Endothelial cell of umbilical vein (primary cell): ENCODE measurements around the gene THSD4. TPM values are rescaled to one million over a fixed set of nuclear protein-coding genes. Genes with fewer than 3 reads are reported as not detected.

Experiments used
- BruUV-seq: library from RNA; stranded (reverse); fragments of 400-500 nt; replicated peaks from 2 replicates; lab custom pipeline; 2021; lab: Mats Ljungman, UMichigan
- CTCF ChIA-PET: fragments of 300-600, 350-600 bp; sonication (Branson Sonifier 250); formaldehyde crosslinking; loops from one replicate; lab custom pipeline; 2021; ENCODE audit warnings: antibody characterized with exemption, inconsistent platforms; lab: Charles Lee
- POLR2A ChIA-PET: fragments of 300-600, 350-600 bp; sonication (Branson Sonifier 250); formaldehyde crosslinking; loops from one replicate; lab custom pipeline; 2021; ENCODE audit warnings: antibody characterized with exemption, inconsistent platforms; lab: Charles Lee
- DNase-seq: peaks from one replicate; pipeline ENCODE4 v3.0.0-alpha.2; 2011; ENCODE audit warnings: low read depth, low spot score
- FAIRE-seq: peaks from 2 replicates; lab custom pipeline; 2011; peaks lifted over from hg19 to GRCh38; lab: Jason Lieb, UNC
- H2AFZ ChIP-seq: 2 replicates; pipeline ENCODE4 v1.6.0; 2012; ENCODE audit warnings: low read depth, low read length, control low read depth, inconsistent platforms
- H3K27ac ChIP-seq: 2 replicates; pipeline ENCODE4 v1.5.1; 2011; ENCODE audit warnings: low read depth, mild to moderate bottlenecking, control low read depth, low read length, moderate library complexity; ENCODE audit not compliant: insufficient read depth
- H3K27me3 ChIP-seq, 2 experiments: 2 replicates each; pipeline versions ENCODE4 v1.6.0 to v1.6.1; 2011; ENCODE audit warnings: low read length in 2 of 2, mixed read lengths in 1 of 2; ENCODE audit not compliant: control insufficient read depth in 2 of 2, insufficient read depth in 2 of 2
- H3K36me3 ChIP-seq, 2 experiments: 2 replicates in 1 of 2; 3 replicates in 1 of 2; pipeline ENCODE4 v1.5.1; 2011; ENCODE audit warnings: low read length in 2 of 2, mild to moderate bottlenecking in 1 of 2, moderate library complexity in 1 of 2; ENCODE audit not compliant: control insufficient read depth in 2 of 2, insufficient read depth in 2 of 2; ENCODE audit errors: extremely low read depth in 1 of 2
- H3K4me1 ChIP-seq: 3 replicates; pipeline ENCODE4 v1.5.1; 2011; ENCODE audit warnings: mild to moderate bottlenecking, low read length; ENCODE audit not compliant: control insufficient read depth, insufficient read depth; ENCODE audit errors: extremely low read depth
- H3K4me2 ChIP-seq: 2 replicates; pipeline ENCODE4 v1.6.1; 2011; ENCODE audit warnings: low read length, control low read depth, mixed read lengths; ENCODE audit not compliant: insufficient read depth
- H3K4me3 ChIP-seq, 3 experiments: fragments of 200-600 bp in 1 of 3; sonication (generic), shearing (Covaris generic) in 1 of 3; replicated peaks in 1 of 3; 2 replicates each; pipeline ENCODE4 v1.5.1; 2011 to 2016; ENCODE audit warnings: control low read depth in 3 of 3, low read length in 3 of 3, mild to moderate bottlenecking in 2 of 3, inconsistent platforms in 1 of 3, low read depth in 1 of 3, moderate library complexity in 1 of 3; ENCODE audit not compliant: insufficient read depth in 1 of 3
- H3K79me2 ChIP-seq: 2 replicates; pipeline ENCODE4 v1.6.0; 2012; ENCODE audit warnings: low read length, inconsistent platforms; ENCODE audit not compliant: control insufficient read depth, insufficient read depth
- H3K9ac ChIP-seq: replicated peaks from 2 replicates; pipeline ENCODE3; 2011; ENCODE audit warnings: low read length, control low read depth; ENCODE audit not compliant: insufficient read depth; ENCODE audit errors: extremely low read depth
- H3K9me1 ChIP-seq: replicated peaks from 3 replicates; pipeline ENCODE4 v1.6.0; 2011; ENCODE audit warnings: mild to moderate bottlenecking, low read length; ENCODE audit not compliant: control insufficient read depth, insufficient read depth; ENCODE audit errors: extremely low read depth
- H3K9me3 ChIP-seq: replicated peaks from 2 replicates; pipeline ENCODE4 v1.5.1; 2012; ENCODE audit warnings: low read length, inconsistent platforms; ENCODE audit not compliant: control insufficient read depth, insufficient read depth
- H4K20me1 ChIP-seq: replicated peaks from 2 replicates; pipeline ENCODE3; 2011; ENCODE audit warnings: mild to moderate bottlenecking, low read length; ENCODE audit not compliant: control insufficient read depth, insufficient read depth; ENCODE audit errors: extremely low read depth
- EZH2 ChIP-seq: IDR thresholded peaks from 2 replicates; pipeline ENCODE4 v1.6.1; 2012; ENCODE audit warnings: borderline replicate concordance, low read depth, mild to moderate bottlenecking, moderate library complexity, low read length, inconsistent platforms; ENCODE audit not compliant: severe bottlenecking
- FOS ChIP-seq: IDR thresholded peaks from 2 replicates; pipeline ENCODE4 v1.6.1; 2011; ENCODE audit warnings: mild to moderate bottlenecking, low read length, moderate library complexity, borderline replicate concordance; ENCODE audit not compliant: insufficient read depth
- GATA2 ChIP-seq: IDR thresholded peaks from 2 replicates; pipeline ENCODE4 v1.7.0; 2011; ENCODE audit warnings: low read depth, mild to moderate bottlenecking, moderate library complexity, mixed read lengths, low read length; ENCODE audit not compliant: insufficient read length, insufficient read depth
- JUN ChIP-seq: IDR thresholded peaks from 2 replicates; pipeline ENCODE4 v1.6.1; 2011; ENCODE audit warnings: borderline replicate concordance, low read depth; ENCODE audit not compliant: insufficient read length, insufficient read depth
- MYC ChIP-seq: IDR thresholded peaks from one replicate; pipeline ENCODE4 v1.6.1; 2011; ENCODE audit warnings: mild to moderate bottlenecking, low read depth, low read length
- POLR2A ChIP-seq: IDR thresholded peaks from 2 replicates; pipeline ENCODE4 v1.6.1; 2012; ENCODE audit warnings: low read depth, mild to moderate bottlenecking, control low read depth, low read length
- POLR2AphosphoS5 ChIP-seq: IDR thresholded peaks from 2 replicates; pipeline ENCODE4 v1.6.1; 2012; ENCODE audit warnings: low read depth, mild to moderate bottlenecking, control low read depth, low read length, moderate library complexity; ENCODE audit not compliant: insufficient read depth
- dilution Hi-C: fragments of 300-500 bp; cut with MboI; formaldehyde crosslinking; loops from one replicate; pipeline ENCODE4 v1.15.0; 2019; ENCODE audit warnings: low sequenced_read_pairs; ENCODE audit not compliant: extremely low pct_ligation_motif_present
- intact Hi-C: fragments of 100-400 bp; cut with micrococcal nuclease; formaldehyde crosslinking; loops from one replicate; pipeline ENCODE4 v1.10.0; 2022
- polyA plus RNA-seq, 4 experiments: library from polyadenylated mRNA; depleted of rRNA in 3 of 4; stranded (reverse) in 3 of 4; unstranded in 1 of 4; fragments of >200 nt; gene quantifications; 2 replicates each; pipeline versions ENCODE4 v1.2.1 to v1.2.3, GENCODE V29; 2011 to 2012; ENCODE audit warnings: missing spikeins in 1 of 4
- total RNA-seq: library from RNA; stranded (reverse); gene quantifications from 2 replicates; pipeline ENCODE4 v1.2.3, GENCODE V29; 2021
- TF ChIP-seq, protein P1 (sequence below): IDR thresholded peaks from 2 replicates; pipeline ENCODE4 v1.6.1; 2011; ENCODE audit not compliant: insufficient read depth, insufficient read length
- TF ChIP-seq, protein P2 (sequence below), 2 donors: IDR thresholded peaks; 1 replicate in 1 of 2; 2 replicates in 1 of 2; pipeline ENCODE4 v1.5.1; 2011; ENCODE audit warnings: low read length in 2 of 2, mild to moderate bottlenecking in 2 of 2, moderate library complexity in 2 of 2, control low read depth in 1 of 2, inconsistent platforms in 1 of 2, low read depth in 1 of 2; ENCODE audit not compliant: insufficient read depth in 1 of 2; ENCODE audit errors: extremely low read depth in 1 of 2

The THSD4 gene
- total and polyA plus RNA-seq, 2 donors (not counting 3 experiments of a cell fraction or from before 2014, with no cell fraction given): 9.9 to 25.4 TPM

DNA sequence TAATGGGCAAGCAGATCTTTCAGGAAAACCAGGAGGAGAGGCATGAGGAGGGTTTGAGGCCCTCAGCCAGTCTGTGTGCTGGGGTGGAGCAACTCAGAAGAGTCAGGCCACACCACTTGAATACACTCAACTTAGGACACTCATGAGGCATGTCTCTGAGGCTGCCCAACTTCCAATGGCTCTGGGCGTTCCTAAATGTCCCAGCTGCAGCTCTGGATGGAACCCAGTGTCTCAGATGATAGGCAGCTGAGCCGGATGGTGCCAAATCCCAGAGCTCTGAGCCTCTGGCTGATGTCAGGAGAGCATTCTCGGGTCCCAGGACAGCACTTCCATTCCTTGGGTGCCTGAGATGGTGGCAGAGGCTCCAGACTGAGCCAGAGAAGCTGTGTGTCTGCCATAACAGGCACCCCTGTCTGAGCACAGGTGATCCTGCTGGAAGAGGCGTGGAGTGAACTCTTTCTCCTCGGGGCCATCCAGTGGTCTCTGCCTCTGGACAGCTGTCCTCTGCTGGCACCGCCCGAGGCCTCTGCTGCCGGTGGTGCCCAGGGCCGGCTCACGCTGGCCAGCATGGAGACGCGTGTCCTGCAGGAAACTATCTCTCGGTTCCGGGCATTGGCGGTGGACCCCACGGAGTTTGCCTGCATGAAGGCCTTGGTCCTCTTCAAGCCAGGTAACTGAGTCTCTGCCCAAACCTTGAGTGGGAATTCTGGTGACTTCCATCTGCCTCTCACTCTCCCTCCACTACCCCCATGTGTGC, 697.9 kb downstream of the THSD4 start:
- Histone ChIP-seq H4K20me1 (no peaks in the 10 kb centered on the region), H3K9me3 (no peaks in the 10 kb centered on the region), H3K9me1 (no peaks in the 10 kb centered on the region), H3K79me2 (no peaks in the 10 kb centered on the region), H3K27me3 (no peaks in the 10 kb centered on the region), H3K9ac (no peak overlapping the region), H2AFZ (no peak overlapping the region), H3K4me1 (no peaks in the 10 kb centered on the region), H3K4me3 (no peak overlapping the region), H3K36me3 (no peaks in the 10 kb centered on the region), H3K27ac (no peak overlapping the region), H3K4me2 (no peak overlapping the region)
- TF ChIP-seq FOS: no peak
- TF ChIP-seq, protein P1, sequence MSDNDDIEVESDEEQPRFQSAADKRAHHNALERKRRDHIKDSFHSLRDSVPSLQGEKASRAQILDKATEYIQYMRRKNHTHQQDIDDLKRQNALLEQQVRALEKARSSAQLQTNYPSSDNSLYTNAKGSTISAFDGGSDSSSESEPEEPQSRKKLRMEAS: no peak
- no peak for TF ChIP-seq MYC
- ChIA-PET POLR2A (no interaction called here), CTCF (interaction anchor here (1.4 to 1.5 kb wide), 2 partner anchors 69 to 343 kb away, joined by 3 read pairs; no protein-coding TSS in a partner anchor)
- intact Hi-C loops (no loop called here), dilution Hi-C loops (no loop called here)
- FAIRE-seq: no peak
- DNase-seq: no peak
- no TSS peak for BruUV-seq

DNA sequence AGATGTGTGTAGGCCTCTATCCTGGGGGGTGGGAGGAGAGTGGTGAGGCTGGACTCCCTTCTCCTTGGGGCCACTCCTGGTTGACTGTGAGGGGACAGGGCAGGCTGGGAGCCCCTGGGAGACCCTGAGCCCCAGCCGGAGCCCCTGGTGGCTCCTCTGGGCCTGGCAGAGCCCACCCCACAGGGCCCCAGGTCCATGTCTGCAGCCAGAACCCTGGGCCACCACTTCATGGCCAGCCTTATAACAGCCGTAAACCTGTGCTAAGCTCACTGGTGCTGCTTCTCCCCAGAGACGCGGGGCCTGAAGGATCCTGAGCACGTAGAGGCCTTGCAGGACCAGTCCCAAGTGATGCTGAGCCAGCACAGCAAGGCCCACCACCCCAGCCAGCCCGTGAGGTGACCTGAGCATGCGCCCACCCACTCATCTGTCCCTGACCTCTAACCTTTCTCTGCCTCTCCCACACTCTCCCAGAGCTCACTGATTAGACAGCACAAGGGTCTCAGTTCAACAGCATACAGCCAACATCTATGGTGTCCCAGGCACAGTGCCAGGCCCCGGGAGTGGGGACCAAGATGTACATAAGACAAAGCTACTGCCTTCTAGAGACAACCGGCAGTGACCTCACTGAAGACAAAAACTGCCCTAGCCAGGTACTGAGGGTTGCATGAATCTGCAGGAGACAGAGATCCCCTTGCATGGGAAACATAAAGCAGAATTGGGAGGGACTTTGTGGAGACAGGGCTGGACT, 698.6 kb downstream of the THSD4 start:
- Histone ChIP-seq H3K9ac (no peak overlapping the region), H3K27ac (no peak overlapping the region), H3K79me2 (no peaks in the 10 kb centered on the region), H3K9me3 (no peaks in the 10 kb centered on the region), H3K4me2 (no peak overlapping the region), H3K4me1 (no peaks in the 10 kb centered on the region), H4K20me1 (no peaks in the 10 kb centered on the region), H3K9me1 (no peaks in the 10 kb centered on the region), H3K36me3 (no peaks in the 10 kb centered on the region), H3K4me3 (no peak overlapping the region), H2AFZ (no peak overlapping the region), H3K27me3 (no peaks in the 10 kb centered on the region)
- intact Hi-C loops (no loop called here), dilution Hi-C loops (no loop called here)
- POLR2A ChIA-PET: no interaction called here
- DNase-seq: no peak
- no TSS peak for BruUV-seq
- no peak for FAIRE-seq
- no peak for TF ChIP-seq POLR2AphosphoS5
- TF ChIP-seq, protein P1: no peak
- TF ChIP-seq FOS: no peak
- TF ChIP-seq, protein P2, sequence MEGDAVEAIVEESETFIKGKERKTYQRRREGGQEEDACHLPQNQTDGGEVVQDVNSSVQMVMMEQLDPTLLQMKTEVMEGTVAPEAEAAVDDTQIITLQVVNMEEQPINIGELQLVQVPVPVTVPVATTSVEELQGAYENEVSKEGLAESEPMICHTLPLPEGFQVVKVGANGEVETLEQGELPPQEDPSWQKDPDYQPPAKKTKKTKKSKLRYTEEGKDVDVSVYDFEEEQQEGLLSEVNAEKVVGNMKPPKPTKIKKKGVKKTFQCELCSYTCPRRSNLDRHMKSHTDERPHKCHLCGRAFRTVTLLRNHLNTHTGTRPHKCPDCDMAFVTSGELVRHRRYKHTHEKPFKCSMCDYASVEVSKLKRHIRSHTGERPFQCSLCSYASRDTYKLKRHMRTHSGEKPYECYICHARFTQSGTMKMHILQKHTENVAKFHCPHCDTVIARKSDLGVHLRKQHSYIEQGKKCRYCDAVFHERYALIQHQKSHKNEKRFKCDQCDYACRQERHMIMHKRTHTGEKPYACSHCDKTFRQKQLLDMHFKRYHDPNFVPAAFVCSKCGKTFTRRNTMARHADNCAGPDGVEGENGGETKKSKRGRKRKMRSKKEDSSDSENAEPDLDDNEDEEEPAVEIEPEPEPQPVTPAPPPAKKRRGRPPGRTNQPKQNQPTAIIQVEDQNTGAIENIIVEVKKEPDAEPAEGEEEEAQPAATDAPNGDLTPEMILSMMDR (IDR thresholded peaks at IDR 0.05; ENCODE audit: extremely low read depth in 1 of 2, insufficient read depth in 1 of 2, low read depth in 1 of 2, low read length in 2 of 2): no peak
- no peak for TF ChIP-seq MYC
- TF ChIP-seq JUN: no peak
- no peak for TF ChIP-seq POLR2A
- TF ChIP-seq GATA2: no peak
- TF ChIP-seq EZH2: no peak
- CTCF ChIA-PET: interaction anchor here (1.4 to 1.5 kb wide), 2 partner anchors 70 to 342 kb away, joined by 3 read pairs; no protein-coding TSS in a partner anchor
